ENCODE measurements around the gene KRT83.

- no peak for TF ChIP-seq CTCF (IDR thresholded peaks at IDR 0.05)
- no peak for TF ChIP-seq POLR2A (IDR thresholded peaks at IDR 0.05)
Observed at GRCh38 chr12:52350021-52350620, 28.9 kb upstream of the KRT83 start.

Measured in tibial nerve (tissue), 3 donors.